ENCODE results near the gene MPZL3.

GRCh38 chr11:118186346-118187107, 65.6 kb downstream of the MPZL3 start:
- TF ChIP-seq, protein P1, sequence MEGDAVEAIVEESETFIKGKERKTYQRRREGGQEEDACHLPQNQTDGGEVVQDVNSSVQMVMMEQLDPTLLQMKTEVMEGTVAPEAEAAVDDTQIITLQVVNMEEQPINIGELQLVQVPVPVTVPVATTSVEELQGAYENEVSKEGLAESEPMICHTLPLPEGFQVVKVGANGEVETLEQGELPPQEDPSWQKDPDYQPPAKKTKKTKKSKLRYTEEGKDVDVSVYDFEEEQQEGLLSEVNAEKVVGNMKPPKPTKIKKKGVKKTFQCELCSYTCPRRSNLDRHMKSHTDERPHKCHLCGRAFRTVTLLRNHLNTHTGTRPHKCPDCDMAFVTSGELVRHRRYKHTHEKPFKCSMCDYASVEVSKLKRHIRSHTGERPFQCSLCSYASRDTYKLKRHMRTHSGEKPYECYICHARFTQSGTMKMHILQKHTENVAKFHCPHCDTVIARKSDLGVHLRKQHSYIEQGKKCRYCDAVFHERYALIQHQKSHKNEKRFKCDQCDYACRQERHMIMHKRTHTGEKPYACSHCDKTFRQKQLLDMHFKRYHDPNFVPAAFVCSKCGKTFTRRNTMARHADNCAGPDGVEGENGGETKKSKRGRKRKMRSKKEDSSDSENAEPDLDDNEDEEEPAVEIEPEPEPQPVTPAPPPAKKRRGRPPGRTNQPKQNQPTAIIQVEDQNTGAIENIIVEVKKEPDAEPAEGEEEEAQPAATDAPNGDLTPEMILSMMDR (IDR thresholded peaks at IDR 0.05) = no peak
- no peak for TF ChIP-seq POLR2A (IDR thresholded peaks at IDR 0.05)
